HAP-1 (cell line): Measurements from ENCODE around the gene HOXB13.

Source experiments
- DNase-seq, 2 experiments: peaks; one replicate each; pipeline ENCODE4 v3.0.0-alpha.2; 2016 to 2020; ENCODE audit warnings: low spot score in 2 of 2
- H3K27me3 ChIP-seq: fragments of 250-450 bp; sonication (Bioruptor Pico); 2 replicates; pipeline ENCODE4 v1.5.1; 2020; ENCODE audit warnings: low read depth, mild to moderate bottlenecking, moderate library complexity
- H3K36me3 ChIP-seq: fragments of 250-450 bp; sonication (Bioruptor Pico); replicated peaks from 2 replicates; pipeline ENCODE4 v1.5.1; 2020; ENCODE audit warnings: mild to moderate bottlenecking
- H3K4me1 ChIP-seq: fragments of 250-450 bp; sonication (Bioruptor Pico); 2 replicates; pipeline ENCODE4 v1.5.1; 2020; ENCODE audit warnings: mild to moderate bottlenecking
- H3K4me3 ChIP-seq: fragments of 250-450 bp; sonication (Bioruptor Pico); 2 replicates; pipeline ENCODE4 v1.5.1; 2020; ENCODE audit warnings: mild to moderate bottlenecking, moderate library complexity
- H3K9me3 ChIP-seq: fragments of 250-450 bp; sonication (Bioruptor Pico); 2 replicates; pipeline ENCODE4 v1.5.1; 2020; ENCODE audit warnings: mild to moderate bottlenecking, moderate library complexity
- in situ Hi-C: fragments of 300-500 bp; cut with MboI; formaldehyde crosslinking; loops from 3 replicates; pipeline ENCODE4 v1.14.3; 2020; ENCODE audit warnings: low sequenced_read_pairs, inconsistent platforms, mixed read lengths

The HOXB13 gene

GRCh38 chr17:48726916-48727286 lies 1.6 kb downstream of the HOXB13 start:
- in situ Hi-C loops: loop anchor here (5.0 kb wide), 1 partner anchor 60 kb away; no protein-coding TSS in a partner anchor
- no peaks in the 10 kb centered on the region for H3K9me3 ChIP-seq
- peaks cover 14% of the 10 kb centered on the region for H3K4me1 ChIP-seq
- H3K27me3 ChIP-seq: no peaks in the 10 kb centered on the region
- no peak for DNase-seq
- no peaks in the 10 kb centered on the region for H3K36me3 ChIP-seq
- H3K4me3 ChIP-seq: peak overlapping the region; percentile 58; the same call in 1 of the 2 replicates

GRCh38 chr17:48726114-48726915 lies 2.2 kb downstream of the HOXB13 start:
- in situ Hi-C loops: loop anchor here (5.0 kb wide), 1 partner anchor 61 kb away; no protein-coding TSS in a partner anchor
- Histone ChIP-seq H3K27me3 (no peaks in the 10 kb centered on the region), H3K36me3 (no peaks in the 10 kb centered on the region), H3K9me3 (no peaks in the 10 kb centered on the region), H3K4me1 (peaks cover 14% of the 10 kb centered on the region), H3K4me3 (no peak overlapping the region)
- no peak for DNase-seq

DNA sequence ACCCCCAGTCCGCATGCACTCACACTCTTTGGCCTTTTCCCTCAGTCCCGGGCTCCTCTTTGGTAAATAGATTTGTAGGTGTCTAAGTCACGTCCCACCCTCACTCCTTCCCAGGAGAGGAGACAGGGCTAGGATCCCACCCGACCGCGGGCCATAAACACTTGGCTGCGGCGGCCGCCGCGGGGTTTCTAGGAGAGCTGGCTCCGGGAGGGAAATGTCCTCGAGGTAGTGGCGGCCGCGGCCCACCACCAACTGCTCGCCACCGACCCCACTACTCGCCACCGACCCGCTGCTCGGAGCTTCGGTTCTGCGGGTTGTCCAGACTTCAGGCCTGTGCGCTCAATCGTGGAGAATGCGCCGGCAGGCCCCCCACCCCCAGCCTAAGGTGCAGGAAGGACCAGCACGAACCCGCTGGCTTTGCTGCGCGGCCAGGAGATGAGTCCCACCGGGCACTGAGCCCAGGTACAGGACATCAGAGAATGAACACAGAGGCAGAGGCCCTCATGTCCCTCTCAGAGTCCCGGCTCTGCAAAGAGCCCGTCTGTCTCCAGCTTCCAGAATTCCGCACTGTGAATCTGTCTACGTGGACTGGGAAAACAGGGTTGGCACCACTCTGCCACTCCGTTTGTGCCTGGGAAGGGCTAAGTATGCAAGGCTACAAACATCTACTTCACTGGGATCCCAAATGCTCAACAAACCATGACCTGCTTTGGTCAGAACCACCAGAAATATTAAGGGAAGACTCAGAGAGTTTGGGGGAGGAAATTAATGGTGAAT lies 3.1 kb downstream of the HOXB13 start:
- in situ Hi-C loops: loop anchor here (5.0 kb wide), 1 partner anchor 62 kb away; no protein-coding TSS in a partner anchor
- Histone ChIP-seq H3K9me3 (no peaks in the 10 kb centered on the region), H3K27me3 (no peaks in the 10 kb centered on the region)

DNA sequence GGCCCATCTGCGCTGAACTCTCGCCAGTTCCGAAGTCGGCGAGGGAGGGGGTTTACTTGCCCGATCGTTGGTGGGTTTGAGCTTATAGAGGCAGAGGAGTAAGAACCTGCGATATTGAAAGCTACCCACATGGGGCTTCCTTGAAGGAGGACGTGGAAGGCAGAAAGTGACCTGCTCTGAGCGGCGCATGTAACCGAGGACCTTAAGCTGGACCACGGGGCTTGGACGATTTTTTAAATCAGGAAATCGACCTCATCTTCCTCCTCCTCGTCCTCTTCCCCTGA lies 3.6 kb downstream of the HOXB13 start:
- H3K36me3 ChIP-seq: no peaks in the 10 kb centered on the region
- H3K27me3 ChIP-seq: no peaks in the 10 kb centered on the region
- H3K4me1 ChIP-seq: peaks cover 12% of the 10 kb centered on the region
- in situ Hi-C loops: loop anchor here (5.0 kb wide), 1 partner anchor 62 kb away; no protein-coding TSS in a partner anchor
- no peaks in the 10 kb centered on the region for H3K9me3 ChIP-seq
- DNase-seq: no peak
- no peak overlapping the region for H3K4me3 ChIP-seq

More for the DNA sequence above, 3.1 kb downstream of the HOXB13 start:
- DNase-seq: no peak
- Histone ChIP-seq H3K4me3 (no peak overlapping the region), H3K4me1 (peaks cover 14% of the 10 kb centered on the region), H3K36me3 (no peaks in the 10 kb centered on the region)

- no peaks in the 10 kb centered on the region for H3K27me3 ChIP-seq
- peaks cover 7% of the 10 kb centered on the region for H3K4me1 ChIP-seq
- no peaks in the 10 kb centered on the region; the same call in 1 of the 2 replicates for H3K9me3 ChIP-seq
- in situ Hi-C loops: loop anchor here (5.0 kb wide), 1 partner anchor 63 kb away; no protein-coding TSS in a partner anchor
- peak; percentile 49 to 92 for DNase-seq
- no peak overlapping the region for H3K4me3 ChIP-seq
- H3K36me3 ChIP-seq: no peaks in the 10 kb centered on the region
These were observed 4.1 kb downstream of the HOXB13 start for GRCh38 chr17:48724251-48725003.

DNA sequence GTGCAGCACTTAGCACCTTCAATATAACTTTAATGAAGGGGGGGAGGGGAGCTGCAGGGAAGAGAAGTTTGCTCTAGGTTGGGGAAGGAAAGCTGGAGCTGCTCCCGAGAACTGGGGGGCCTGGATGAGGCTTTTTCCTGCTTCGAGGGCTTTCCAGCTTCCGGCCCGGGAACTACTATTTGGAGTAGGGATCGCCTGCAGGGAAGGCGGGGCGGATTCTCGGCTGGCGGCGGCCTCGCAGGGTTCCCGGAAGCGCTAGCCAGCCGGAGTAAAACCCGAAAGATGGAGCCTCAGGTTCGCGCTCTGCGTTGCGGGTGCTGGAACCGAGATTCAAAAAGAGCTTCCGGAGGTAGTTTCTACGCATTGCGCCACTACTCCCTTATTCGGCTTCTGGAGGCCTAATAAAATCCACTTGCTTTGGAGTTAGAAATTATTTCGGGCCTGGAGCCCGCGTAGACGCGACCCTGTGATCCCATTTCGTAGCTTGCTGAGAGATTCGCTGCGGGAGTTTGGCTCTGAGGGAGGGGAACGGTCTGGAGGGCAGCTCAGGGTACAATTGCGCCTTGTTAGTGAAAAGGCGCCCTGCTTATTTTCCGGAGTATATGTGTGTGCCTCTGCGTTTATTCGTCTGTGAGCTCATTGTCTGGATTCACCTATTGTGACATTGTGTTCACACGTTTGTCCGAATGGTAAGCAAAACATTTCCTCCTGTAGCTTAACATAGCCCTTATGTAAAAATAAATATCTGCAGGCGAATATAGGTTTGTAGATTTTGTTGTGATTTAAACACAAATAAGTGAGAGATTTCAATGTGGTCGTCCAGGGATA lies 4.9 kb downstream of the HOXB13 start:
- Histone ChIP-seq H3K9me3 (no peaks in the 10 kb centered on the region; the same call in 1 of the 2 replicates), H3K4me3 (no peak overlapping the region), H3K36me3 (no peaks in the 10 kb centered on the region), H3K4me1 (peaks cover 5% of the 10 kb centered on the region), H3K27me3 (no peaks in the 10 kb centered on the region)
- DNase-seq: no peak
- in situ Hi-C loops: no loop called here

DNA sequence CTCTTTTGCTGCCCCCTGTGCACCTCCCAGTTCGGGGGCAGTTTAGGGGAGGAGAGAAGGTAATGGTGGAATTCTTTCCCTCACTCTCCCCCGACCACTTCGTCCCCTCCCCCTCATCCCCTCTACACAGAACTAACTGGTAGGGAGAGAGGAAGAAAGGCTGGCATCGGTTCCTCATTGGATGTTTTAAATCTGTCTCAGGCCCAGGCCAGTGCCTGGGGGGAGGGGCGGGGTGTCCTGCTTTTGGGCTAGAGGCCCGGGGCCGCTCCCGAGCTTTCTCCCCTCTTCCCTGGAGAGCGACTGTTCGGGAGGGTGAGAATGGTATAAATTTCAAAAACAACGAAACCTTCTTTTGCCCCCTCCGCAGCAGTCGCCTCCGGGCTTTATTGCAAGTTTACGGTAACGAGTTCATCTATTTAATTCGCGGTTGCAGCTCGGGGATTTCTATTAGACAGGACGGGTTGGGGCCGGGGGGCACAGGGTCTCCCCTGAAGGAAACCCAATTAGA lies 5.6 kb downstream of the HOXB13 start, which contains the start of gene PRAC2:
Gene PRAC2, plus strand, starts transcription at position 271 of the 508 bp plus-strand sequence. CDS start 1,226 bp downstream, outside the sequence.
- peaks cover 5% of the 10 kb centered on the region for H3K4me1 ChIP-seq
- no peak within 1 kb of the TSS for H3K4me3 ChIP-seq
- H3K27me3 ChIP-seq: no peaks in the 10 kb centered on the region
- in situ Hi-C loops: no loop called here
- H3K36me3 ChIP-seq: no peaks in the 10 kb centered on the region
- H3K9me3 ChIP-seq: no peaks in the 10 kb centered on the region; the same call in 1 of the 2 replicates
- no peak for DNase-seq

GRCh38 chr17:48722201-48722907 lies 6.2 kb downstream of the HOXB13 start, which contains the start of gene PRAC1:
Gene PRAC1 (minus strand): TSS chr17:48722518. CDS start chr17:48722392, 126 bp downstream.
- Histone ChIP-seq H3K4me3 (no peak within 1 kb of the TSS), H3K9me3 (no peaks in the 10 kb centered on the region; the same call in 1 of the 2 replicates), H3K27me3 (no peaks in the 10 kb centered on the region), H3K4me1 (no peaks in the 10 kb centered on the region; the same call in none of the 2 replicates), H3K36me3 (no peaks in the 10 kb centered on the region)
- in situ Hi-C loops: no loop called here
- DNase-seq: no peak

GRCh38 chr17:48721009-48721402 lies 7.5 kb downstream of the HOXB13 start:
- H3K4me1 ChIP-seq: no peaks in the 10 kb centered on the region
- H3K9me3 ChIP-seq: no peaks in the 10 kb centered on the region; the same call in 1 of the 2 replicates
- no peaks in the 10 kb centered on the region for H3K36me3 ChIP-seq
- H3K27me3 ChIP-seq: no peaks in the 10 kb centered on the region
- in situ Hi-C loops: no loop called here
- H3K4me3 ChIP-seq: no peak overlapping the region
- no peak for DNase-seq

- in situ Hi-C loops: no loop called here
- Histone ChIP-seq H3K4me3 (no peak overlapping the region), H3K27me3 (no peaks in the 10 kb centered on the region), H3K36me3 (no peaks in the 10 kb centered on the region), H3K4me1 (peaks cover under 1% of the 10 kb centered on the region; the same call in 1 of the 2 replicates), H3K9me3 (no peaks in the 10 kb centered on the region; the same call in 1 of the 2 replicates)
- DNase-seq: no peak
These were observed 8.1 kb downstream of the HOXB13 start for GRCh38 chr17:48720266-48721008.

DNA sequence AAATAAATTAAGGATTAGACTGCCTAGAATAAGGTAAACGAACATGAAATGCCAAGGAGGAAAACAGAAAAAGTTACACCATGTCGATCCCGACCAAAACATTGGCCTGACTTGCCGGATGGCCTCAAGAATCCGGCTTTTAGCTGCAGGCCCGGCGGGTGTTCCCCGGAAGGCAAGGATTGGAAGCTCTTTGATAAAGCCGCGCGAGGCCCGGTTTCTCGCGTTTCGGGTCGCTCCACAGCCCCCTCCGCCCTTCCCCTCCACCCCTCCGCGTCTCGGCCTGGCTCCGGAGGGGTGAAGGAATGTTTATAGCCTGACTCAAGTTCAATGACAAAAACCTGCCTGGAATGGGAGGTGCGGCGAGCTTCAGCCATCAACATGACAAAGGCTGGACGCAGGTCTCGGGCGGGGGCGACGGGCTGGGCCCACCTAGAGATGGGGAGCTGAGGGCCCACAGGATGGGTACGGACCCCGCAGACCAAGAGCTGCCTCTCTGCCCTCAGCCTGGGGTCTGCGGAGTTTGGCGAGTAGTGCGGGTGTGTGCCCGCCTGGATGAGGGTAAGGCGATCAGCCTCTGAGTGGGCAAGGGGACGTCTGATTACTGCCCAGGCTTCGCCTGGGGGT lies 8.8 kb downstream of the HOXB13 start:
- DNase-seq: no peak
- no peak overlapping the region for H3K4me3 ChIP-seq
- in situ Hi-C loops: no loop called here
- peaks cover 4% of the 10 kb centered on the region; the same call in 1 of the 2 replicates for H3K4me1 ChIP-seq
- no peaks in the 10 kb centered on the region; the same call in 1 of the 2 replicates for H3K9me3 ChIP-seq
- no peaks in the 10 kb centered on the region for H3K36me3 ChIP-seq
- H3K27me3 ChIP-seq: no peaks in the 10 kb centered on the region
